A673 (cell line): ENCODE data around the gene EFL1. TPM values are rescaled to one million over a fixed set of nuclear protein-coding genes. Genes with fewer than 3 reads are reported as not detected.

ENCODE experiments used
- BruUV-seq: library from RNA; stranded (reverse); fragments of 400-500 nt; replicated peaks from 2 replicates; lab custom pipeline; 2021; lab: Mats Ljungman, UMichigan
- CTCF ChIA-PET: fragments of 300-600 bp; sonication (Branson Sonifier 250); formaldehyde crosslinking; loops from one replicate; lab custom pipeline; 2022; ENCODE audit warnings: antibody characterized with exemption; lab: Charles Lee
- POLR2A ChIA-PET: fragments of 300-600 bp; sonication (Branson Sonifier 250); formaldehyde crosslinking; loops from one replicate; lab custom pipeline; 2022; ENCODE audit warnings: antibody characterized with exemption; ENCODE audit not compliant: low non-redundant PET; lab: Charles Lee
- DNase-seq: peaks from one replicate; pipeline ENCODE4 v3.0.0-alpha.2; 2015; ENCODE audit warnings: low spot score
- H3K27ac ChIP-seq: fragments of 200-600 bp; sonication (generic); 2 replicates; pipeline ENCODE4 v1.5.1; 2016; ENCODE audit warnings: mixed run types, low read depth, mild to moderate bottlenecking, mixed read lengths, antibody characterized with exemption, low read length; ENCODE audit not compliant: poor library complexity, severe bottlenecking
- H3K27me3 ChIP-seq: fragments of 200-600 bp; sonication (generic); replicated peaks from 2 replicates; pipeline ENCODE4 v1.6.1; 2017; ENCODE audit warnings: mixed run types, low read depth, mild to moderate bottlenecking, mixed read lengths, antibody characterized with exemption, low read length; ENCODE audit not compliant: insufficient read depth, poor library complexity
- H3K36me3 ChIP-seq: fragments of 200-600 bp; sonication (generic); 2 replicates; pipeline ENCODE4 v1.6.1; 2016; ENCODE audit warnings: mixed run types, mild to moderate bottlenecking, mixed read lengths, antibody characterized with exemption, low read length; ENCODE audit not compliant: insufficient read depth, poor library complexity, severe bottlenecking
- H3K4me1 ChIP-seq: fragments of 200-600 bp; sonication (generic); 2 replicates; pipeline ENCODE4 v1.6.1; 2017; ENCODE audit warnings: mixed run types, mild to moderate bottlenecking, mixed read lengths, antibody characterized with exemption, low read length; ENCODE audit not compliant: insufficient read depth, poor library complexity, severe bottlenecking
- H3K4me3 ChIP-seq: fragments of 200-600 bp; sonication (generic); 2 replicates; pipeline ENCODE4 v1.5.1; 2016; ENCODE audit warnings: low read depth, mixed run types, mild to moderate bottlenecking, mixed read lengths, low read length; ENCODE audit not compliant: poor library complexity, severe bottlenecking
- H3K9me3 ChIP-seq: fragments of 200-600 bp; sonication (generic); 2 replicates; pipeline ENCODE4 v1.6.1; 2016; ENCODE audit warnings: mixed run types, low read depth, mild to moderate bottlenecking, mixed read lengths, antibody characterized with exemption, low read length; ENCODE audit not compliant: poor library complexity, severe bottlenecking
- EZH2 ChIP-seq: fragments of 200-600 bp; sonication (generic); IDR thresholded peaks from 2 replicates; pipeline ENCODE4 v1.6.1; 2017; ENCODE audit warnings: borderline replicate concordance, low read depth, mild to moderate bottlenecking, mixed read lengths, antibody characterized with exemption, low read length; ENCODE audit not compliant: poor library complexity, severe bottlenecking
- intact Hi-C: fragments of 100-400 bp; cut with micrococcal nuclease; formaldehyde crosslinking; loops from one replicate; pipeline ENCODE4 v1.10.0; 2022; ENCODE audit not compliant: unreplicated experiment
- total RNA-seq: library from RNA; stranded (reverse); gene quantifications from 2 replicates; pipeline ENCODE4 v1.2.3, GENCODE V29; 2021
- TF ChIP-seq, protein P1 (sequence below): fragments of 300-800, 200-600 bp; sonication (generic); conservative IDR thresholded peaks from 2 replicates; pipeline ENCODE4 v1.5.1; 2017; ENCODE audit warnings: low read depth, mild to moderate bottlenecking, antibody characterized with exemption, low read length, moderate library complexity, mixed read lengths

Gene EFL1
- total RNA-seq, 1 experiment from 2014 or later, result 26.1 TPM

DNA sequence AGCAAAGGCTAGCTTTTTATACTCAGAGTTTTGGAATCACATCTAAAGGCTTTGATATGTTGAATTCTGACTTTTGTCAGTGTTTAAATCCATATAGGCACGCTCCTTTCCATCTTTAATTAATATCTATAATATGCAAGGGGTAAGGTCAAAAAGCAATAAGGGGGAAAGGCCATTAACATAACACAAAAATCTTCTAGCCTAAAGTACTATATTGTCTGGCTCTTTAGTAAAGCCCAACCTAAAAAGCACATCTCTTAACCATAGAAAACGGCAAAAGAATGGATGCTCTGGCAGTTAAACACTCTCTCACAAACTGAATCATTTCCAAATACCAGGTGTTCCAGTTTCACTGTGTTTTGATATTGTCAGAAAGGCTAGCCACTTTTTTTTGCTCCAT, 76.4 kb downstream of the EFL1 start:
- no peaks in the 10 kb centered on the region for H3K27me3 ChIP-seq
- intact Hi-C loops, result no loop called here
- CTCF ChIA-PET, result no interaction called here
- no peak for DNase-seq
- TF ChIP-seq, protein P1, sequence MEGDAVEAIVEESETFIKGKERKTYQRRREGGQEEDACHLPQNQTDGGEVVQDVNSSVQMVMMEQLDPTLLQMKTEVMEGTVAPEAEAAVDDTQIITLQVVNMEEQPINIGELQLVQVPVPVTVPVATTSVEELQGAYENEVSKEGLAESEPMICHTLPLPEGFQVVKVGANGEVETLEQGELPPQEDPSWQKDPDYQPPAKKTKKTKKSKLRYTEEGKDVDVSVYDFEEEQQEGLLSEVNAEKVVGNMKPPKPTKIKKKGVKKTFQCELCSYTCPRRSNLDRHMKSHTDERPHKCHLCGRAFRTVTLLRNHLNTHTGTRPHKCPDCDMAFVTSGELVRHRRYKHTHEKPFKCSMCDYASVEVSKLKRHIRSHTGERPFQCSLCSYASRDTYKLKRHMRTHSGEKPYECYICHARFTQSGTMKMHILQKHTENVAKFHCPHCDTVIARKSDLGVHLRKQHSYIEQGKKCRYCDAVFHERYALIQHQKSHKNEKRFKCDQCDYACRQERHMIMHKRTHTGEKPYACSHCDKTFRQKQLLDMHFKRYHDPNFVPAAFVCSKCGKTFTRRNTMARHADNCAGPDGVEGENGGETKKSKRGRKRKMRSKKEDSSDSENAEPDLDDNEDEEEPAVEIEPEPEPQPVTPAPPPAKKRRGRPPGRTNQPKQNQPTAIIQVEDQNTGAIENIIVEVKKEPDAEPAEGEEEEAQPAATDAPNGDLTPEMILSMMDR, result no peak
- TF ChIP-seq EZH2, result no peak
- POLR2A ChIA-PET, result no interaction called here
- BruUV-seq, result no TSS peak
- H3K4me3 ChIP-seq, result no peak overlapping the region
- no peaks in the 10 kb centered on the region for H3K9me3 ChIP-seq
- no peak overlapping the region for H3K27ac ChIP-seq
- H3K36me3 ChIP-seq, result no peaks in the 10 kb centered on the region
- no peaks in the 10 kb centered on the region for H3K4me1 ChIP-seq

DNA sequence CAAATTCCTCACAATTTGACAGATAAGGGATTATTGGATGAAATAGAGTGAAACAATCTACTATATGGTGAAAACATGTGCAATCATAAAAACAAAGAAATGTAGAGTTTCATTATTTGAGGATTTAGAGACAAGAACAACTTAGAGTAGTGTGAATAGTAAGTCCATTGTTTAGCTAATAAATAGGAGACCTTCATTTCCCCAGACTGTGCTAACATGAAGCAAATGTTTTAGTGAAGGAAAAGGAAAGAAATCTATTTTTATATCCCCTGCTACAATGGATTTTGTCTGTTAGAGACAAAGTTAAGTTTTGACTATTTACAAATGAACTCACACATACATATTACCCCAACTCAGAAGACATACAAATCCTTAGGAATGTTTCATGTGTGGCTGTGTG, 77.8 kb downstream of the EFL1 start:
- Histone ChIP-seq H3K27me3 (no peaks in the 10 kb centered on the region), H3K36me3 (no peaks in the 10 kb centered on the region), H3K4me3 (no peak overlapping the region), H3K4me1 (no peaks in the 10 kb centered on the region), H3K27ac (no peak overlapping the region), H3K9me3 (no peaks in the 10 kb centered on the region)
- POLR2A ChIA-PET, result no interaction called here
- TF ChIP-seq EZH2, result no peak
- TF ChIP-seq, protein P1, result no peak
- intact Hi-C loops, result no loop called here
- DNase-seq, result no peak
- no TSS peak for BruUV-seq
- CTCF ChIA-PET, result no interaction called here

DNA sequence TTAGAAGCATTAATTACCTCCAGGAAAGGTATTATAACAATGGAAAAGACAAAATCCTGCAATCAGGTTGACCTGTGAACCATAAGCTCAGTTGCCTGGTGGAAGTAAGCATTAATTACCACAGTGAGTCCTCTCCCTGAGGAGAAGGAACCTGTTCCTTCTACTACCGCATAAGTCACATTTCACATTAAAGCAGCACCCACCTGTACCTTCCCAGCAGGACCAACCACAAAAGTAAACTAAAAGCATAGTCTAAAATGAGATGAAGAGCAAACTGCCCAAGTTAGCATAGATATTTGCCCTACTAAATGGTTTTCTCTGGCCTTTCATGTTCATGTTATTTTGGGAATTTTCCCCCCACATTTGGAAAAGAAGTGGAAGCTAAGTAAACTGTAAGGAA, 78.2 kb downstream of the EFL1 start:
- BruUV-seq, result no TSS peak

More for the DNA sequence above, 78.2 kb downstream of the EFL1 start:
- Histone ChIP-seq H3K36me3 (no peaks in the 10 kb centered on the region), H3K4me1 (no peaks in the 10 kb centered on the region), H3K27ac (no peak overlapping the region), H3K9me3 (no peaks in the 10 kb centered on the region), H3K4me3 (no peak overlapping the region), H3K27me3 (no peaks in the 10 kb centered on the region)
- CTCF ChIA-PET, result no interaction called here
- intact Hi-C loops, result no loop called here
- POLR2A ChIA-PET, result no interaction called here
- DNase-seq, result no peak
- TF ChIP-seq, protein P1, result no peak
- no peak for TF ChIP-seq EZH2
